Umbilical cord (tissue), 2 donors: ENCODE results near the gene MICU2. TPM values are rescaled to one million over a fixed set of nuclear protein-coding genes. Genes with fewer than 3 reads are reported as not detected.

Experiments used
- DNase-seq: peaks from one replicate; pipeline ENCODE4 v3.0.0-alpha.2; 2015; ENCODE audit warnings: low spot score
- total RNA-seq: library from RNA; depleted of rRNA; stranded (reverse); fragments of >200 nt; gene quantifications from one replicate; pipeline ENCODE4 v1.2.3, GENCODE V29; 2014; ENCODE audit warnings: low replicate concordance; ENCODE audit not compliant: insufficient read depth

MICU2 gene
- total RNA-seq: 95.3 TPM

GRCh38 chr13:21603531-21604448 is at the start of gene MICU2:
MICU2 (minus strand) TSS chr13:21604170; CDS start chr13:21604148, 22 bp downstream.
- DNase-seq: peak; percentile 96

GRCh38 chr13:21641629-21642028 is 37.7 kb upstream of the MICU2 start:
- no peak for DNase-seq

GRCh38 chr13:21639561-21639960 is 35.6 kb upstream of the MICU2 start:
- DNase-seq: no peak

GRCh38 chr13:21638319-21639282 is 34.6 kb upstream of the MICU2 start:
- peak; percentile 27 for DNase-seq

- no peak for DNase-seq
Measured at GRCh38 chr13:21637296-21637695, 33.3 kb upstream of the MICU2 start.

GRCh38 chr13:21636656-21637055 is 32.7 kb upstream of the MICU2 start:
- no peak for DNase-seq

- no peak for DNase-seq
Measured at GRCh38 chr13:21632196-21632595, 28.2 kb upstream of the MICU2 start.

- no peak for DNase-seq
Measured at GRCh38 chr13:21625366-21625765, 21.4 kb upstream of the MICU2 start.

- DNase-seq: no peak
Measured at GRCh38 chr13:21620861-21621260, 16.9 kb upstream of the MICU2 start.

GRCh38 chr13:21619633-21620220 is 15.8 kb upstream of the MICU2 start:
- DNase-seq: no peak

- no peak for DNase-seq
Measured at GRCh38 chr13:21616880-21617279, 12.9 kb upstream of the MICU2 start.

- DNase-seq: no peak
Measured at GRCh38 chr13:21616205-21616866, 12.4 kb upstream of the MICU2 start.

- DNase-seq: no peak
Measured at GRCh38 chr13:21615427-21615826, 11.5 kb upstream of the MICU2 start.

- no peak for DNase-seq
Measured at GRCh38 chr13:21613791-21614190, 9.8 kb upstream of the MICU2 start.

GRCh38 chr13:21611385-21611784 is 7.4 kb upstream of the MICU2 start:
- DNase-seq: no peak

- no peak for DNase-seq
Measured at GRCh38 chr13:21610687-21611086, 6.7 kb upstream of the MICU2 start.

GRCh38 chr13:21608961-21609360 is 5.0 kb upstream of the MICU2 start:
- DNase-seq: no peak

GRCh38 chr13:21606796-21607195 is 2.8 kb upstream of the MICU2 start:
- DNase-seq: no peak

- no peak for DNase-seq
Measured at GRCh38 chr13:21606251-21606650, 2.3 kb upstream of the MICU2 start.

GRCh38 chr13:21596722-21597121 is 7.2 kb downstream of the MICU2 start:
- no peak for DNase-seq

- no peak for DNase-seq
Measured at GRCh38 chr13:21595546-21595822, 8.5 kb downstream of the MICU2 start.
